Measurements from ENCODE around the gene EPB42.
A peak's percentile ranks its signal among the peaks of the same experiment; 100 is the strongest.
"Not testable (repeated sequence)": the region's sequence is repeated elsewhere in the genome, so short reads cannot be mapped to it uniquely, and the experiment has no call there.

The EPB42 gene

GRCh38 chr15:43211224-43211735, 9.5 kb downstream of the EPB42 start:
- no peak for DNase-seq

GRCh38 chr15:43210807-43211206, 10.0 kb downstream of the EPB42 start:
- no peak for DNase-seq

DNA sequence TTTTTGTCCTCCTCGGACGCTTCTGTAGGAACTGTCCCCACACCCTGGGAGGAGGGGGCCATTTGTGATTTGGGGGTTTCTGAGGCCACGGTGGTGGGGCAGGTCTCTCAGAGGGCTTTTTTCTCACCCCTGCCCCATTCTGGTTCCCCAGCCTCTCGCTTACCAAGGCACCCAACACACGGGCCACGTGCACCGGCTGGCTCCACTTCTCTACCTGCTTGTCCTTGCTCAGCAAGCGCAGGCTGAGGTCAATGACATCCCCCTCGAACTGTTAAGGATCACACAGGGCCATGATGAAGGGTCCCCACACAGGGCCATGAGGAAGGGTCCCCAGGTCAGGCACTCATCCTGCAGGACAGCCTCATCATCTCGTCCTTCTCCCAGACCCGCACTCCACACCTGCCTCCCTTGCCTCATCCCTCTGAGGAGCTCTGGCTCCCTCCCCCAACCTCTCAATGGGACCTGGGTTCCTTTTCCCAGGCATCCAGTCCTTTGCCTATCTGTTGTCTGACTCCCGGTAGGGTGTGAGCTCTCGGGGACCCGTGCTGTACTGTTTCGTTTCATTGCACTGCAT, 10.6 kb downstream of the EPB42 start:
- no peak for DNase-seq

DNA sequence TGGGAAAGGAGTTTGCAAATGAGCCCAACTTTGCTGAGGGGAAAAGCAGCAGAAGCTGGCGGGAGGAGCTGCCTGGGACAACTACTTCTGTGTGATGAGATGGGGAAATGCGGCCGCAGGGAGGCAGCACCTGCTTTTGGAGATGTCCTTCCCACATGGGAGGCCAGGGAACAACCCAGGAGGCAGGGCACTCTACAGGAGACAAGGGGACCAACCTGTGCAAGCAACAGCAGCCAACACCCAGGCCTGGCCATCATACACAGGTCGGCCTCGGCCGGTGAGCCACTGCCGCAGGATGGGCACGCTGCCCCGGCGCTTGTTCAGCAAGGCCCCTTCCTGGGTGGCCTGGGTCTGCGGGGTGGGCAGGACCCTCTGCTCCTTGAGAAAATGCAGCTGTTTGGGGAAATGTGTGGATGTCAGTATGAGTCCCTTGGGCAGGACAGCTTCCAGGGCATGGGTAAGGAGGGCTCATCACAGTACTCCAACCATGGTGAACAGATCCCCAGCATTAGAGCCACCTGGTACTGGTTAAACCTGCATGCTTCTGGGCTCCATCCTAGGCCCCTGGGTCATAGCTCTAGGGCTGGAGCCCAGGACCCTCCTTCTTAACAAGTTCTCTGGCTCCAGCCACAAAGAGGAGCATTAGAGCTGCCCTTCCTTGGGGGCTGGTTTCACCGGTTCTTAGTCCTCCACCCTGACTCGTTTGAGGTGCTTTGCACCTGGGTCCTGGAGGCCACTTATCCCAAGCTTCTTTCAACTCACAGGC, 11.6 kb downstream of the EPB42 start:
- DNase-seq, result no peak

DNA sequence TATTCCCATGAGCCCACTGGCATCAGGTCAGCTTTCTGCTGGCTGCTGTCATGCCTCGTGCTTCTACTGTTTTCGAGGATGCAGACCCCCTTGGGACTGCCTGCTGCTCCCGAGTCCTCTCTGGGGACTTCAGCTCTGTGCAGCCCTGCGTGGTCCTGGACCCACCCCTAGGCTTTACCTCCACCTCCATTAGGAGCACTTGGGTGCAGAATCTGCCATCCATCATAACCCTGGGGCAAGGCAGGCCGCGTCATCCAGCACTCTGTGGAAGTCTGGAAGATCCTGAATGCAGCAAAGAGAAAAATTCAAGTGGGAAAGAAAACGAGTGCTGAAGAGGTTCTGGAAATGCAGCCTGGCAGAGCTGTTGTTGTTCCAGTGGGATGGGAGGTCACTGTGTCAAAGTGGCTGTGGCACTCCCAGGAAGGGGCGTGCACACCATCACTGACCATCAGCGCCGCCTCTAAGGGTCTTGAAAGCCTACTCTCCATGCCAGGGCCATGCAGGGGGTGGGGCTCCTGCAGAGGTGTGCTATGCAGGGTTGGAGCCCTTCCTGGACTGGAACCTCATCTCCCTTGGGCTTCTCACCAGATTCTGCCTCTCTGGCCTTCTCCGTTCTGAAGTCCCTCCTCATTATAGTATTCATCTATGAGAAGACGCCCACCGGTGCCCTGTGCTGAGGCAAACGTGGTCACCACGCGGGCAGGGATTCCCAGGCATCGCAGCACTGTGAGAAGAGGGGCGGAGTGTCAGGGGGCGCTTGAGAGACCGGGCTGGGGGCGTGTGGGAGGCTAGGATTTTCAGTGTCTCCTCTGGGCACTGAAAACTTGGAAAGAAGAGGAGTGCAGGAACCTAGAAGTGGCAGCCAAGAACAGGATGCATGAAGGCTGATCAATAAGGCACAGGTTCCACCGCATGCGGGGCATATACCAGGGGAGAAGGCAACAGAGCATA, 12.5 kb downstream of the EPB42 start:
- no peak for DNase-seq

- DNase-seq, result no peak
Observed at GRCh38 chr15:43207024-43207423, 13.8 kb downstream of the EPB42 start.

GRCh38 chr15:43206054-43206453, 14.8 kb downstream of the EPB42 start:
- DNase-seq, result no peak

- DNase-seq, result no peak
Observed at GRCh38 chr15:43204016-43204901, 16.6 kb downstream of the EPB42 start.

GRCh38 chr15:43199945-43200488, 20.8 kb downstream of the EPB42 start:
- DNase-seq, result no peak

GRCh38 chr15:43198992-43199391, 21.8 kb downstream of the EPB42 start:
- no peak for DNase-seq

GRCh38 chr15:43198556-43198955, 22.3 kb downstream of the EPB42 start:
- DNase-seq, result not testable (repeated sequence)

DNA sequence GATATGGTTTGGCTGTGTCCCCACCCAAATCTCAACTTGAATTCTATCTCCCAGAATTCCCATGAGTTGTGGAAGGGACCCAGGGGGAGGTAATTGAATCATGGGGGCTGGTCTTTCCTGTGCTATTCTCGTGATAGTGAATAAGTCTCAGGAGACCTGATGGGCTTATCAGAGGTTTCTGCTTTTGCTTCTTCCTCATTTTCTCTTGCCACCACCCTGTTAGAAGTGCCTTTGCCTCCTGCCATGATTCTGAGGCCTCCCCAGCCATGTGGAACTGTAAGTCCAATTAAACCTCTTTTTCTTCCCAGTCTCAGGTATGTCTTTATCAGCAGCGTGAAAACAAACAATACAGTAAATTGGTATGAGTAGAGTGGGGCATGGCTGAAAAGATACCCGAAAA, 23.0 kb downstream of the EPB42 start:
- DNase-seq, result not testable (repeated sequence)

DNA sequence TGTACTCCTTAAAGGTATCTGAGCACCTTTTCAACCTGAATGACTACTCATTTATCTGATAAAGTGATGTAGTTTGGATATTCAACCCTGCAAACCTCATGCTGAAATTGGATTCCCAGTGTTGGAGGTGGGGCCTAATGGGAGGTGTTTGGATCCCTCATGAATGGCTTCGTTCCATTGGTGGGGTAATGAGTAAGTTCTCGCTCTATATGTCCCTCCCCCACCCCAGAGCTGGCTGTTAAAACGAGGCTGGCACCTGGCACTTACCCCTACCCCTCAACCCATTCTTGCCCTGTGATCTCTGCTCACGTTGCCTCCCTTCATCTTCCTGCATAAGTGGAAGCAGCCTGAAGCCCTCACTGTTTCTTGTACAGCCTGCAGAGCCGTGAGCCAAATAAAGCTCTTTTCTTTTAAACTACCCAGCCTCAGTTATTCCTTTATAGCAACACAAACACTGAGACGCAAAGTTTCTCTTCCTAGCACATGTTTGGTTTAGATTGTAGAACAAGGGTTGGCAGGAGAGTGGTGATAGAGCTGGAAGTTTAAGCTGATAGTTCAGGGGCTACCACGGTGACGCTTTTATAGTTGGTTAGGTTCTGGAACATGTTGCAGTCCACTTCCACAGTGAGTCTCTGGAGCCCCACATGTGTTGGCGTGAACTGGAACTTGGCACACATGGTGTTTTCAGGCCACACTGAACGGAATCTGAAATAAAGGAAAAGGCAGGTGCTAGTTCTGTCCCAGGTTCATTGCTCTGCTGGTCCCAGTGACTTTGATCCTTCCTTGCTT, 23.9 kb downstream of the EPB42 start:
- no peak for DNase-seq

GRCh38 chr15:43194795-43195194, 26.0 kb downstream of the EPB42 start:
- DNase-seq, result no peak

GRCh38 chr15:43193710-43194109, 27.1 kb downstream of the EPB42 start:
- DNase-seq, result no peak

DNA sequence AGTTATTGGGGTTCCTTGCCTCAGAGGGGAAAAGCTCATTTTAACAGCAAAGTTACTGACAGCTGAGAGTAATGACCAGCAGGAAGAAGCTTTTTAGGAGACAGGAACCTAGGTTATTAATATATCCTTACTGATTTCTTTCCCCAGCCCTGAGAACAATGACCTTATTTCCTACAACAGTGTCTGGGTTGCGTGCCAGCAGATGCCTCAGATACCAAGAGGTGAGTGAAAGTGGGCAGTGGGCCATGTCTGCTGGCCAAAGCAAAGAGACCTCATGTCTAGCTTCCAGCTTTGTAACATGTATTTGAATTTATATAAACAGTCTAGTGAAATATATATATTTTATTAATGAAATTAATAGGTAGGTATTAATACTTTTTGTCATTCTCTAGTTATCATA, 30.6 kb downstream of the EPB42 start:
- no peak for DNase-seq

- DNase-seq, result no peak
Observed at GRCh38 chr15:43189296-43189695, 31.5 kb downstream of the EPB42 start.

DNA sequence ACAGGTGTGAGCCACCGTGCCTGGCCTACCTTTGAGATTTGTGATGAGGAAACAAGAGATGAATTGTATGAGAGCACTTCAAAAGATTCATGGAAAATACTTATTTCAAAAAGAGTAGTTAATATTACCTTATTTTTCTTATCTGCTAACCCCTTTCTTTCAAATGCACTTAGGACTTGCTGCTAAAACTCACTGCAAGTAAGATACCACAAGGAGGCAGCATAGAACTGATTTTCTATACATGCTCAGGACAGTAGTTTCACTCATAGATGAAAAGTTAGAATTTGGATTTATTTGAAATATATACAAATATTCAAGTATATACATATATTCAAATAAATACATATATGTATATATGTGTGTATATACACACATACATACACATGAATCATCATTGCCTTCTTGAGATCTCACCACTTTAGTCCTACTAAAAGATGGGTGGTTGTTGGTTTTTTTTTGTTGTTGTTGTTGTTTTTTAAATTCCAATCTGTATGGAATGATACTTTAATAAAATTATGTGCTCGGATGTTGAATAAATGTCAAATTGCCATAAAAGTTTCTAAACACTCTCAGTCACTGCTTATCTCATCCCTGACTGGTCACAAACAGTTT, 33.2 kb downstream of the EPB42 start:
- no peak for DNase-seq

GRCh38 chr15:43186003-43186353, 34.8 kb downstream of the EPB42 start:
- no peak for DNase-seq

DNA sequence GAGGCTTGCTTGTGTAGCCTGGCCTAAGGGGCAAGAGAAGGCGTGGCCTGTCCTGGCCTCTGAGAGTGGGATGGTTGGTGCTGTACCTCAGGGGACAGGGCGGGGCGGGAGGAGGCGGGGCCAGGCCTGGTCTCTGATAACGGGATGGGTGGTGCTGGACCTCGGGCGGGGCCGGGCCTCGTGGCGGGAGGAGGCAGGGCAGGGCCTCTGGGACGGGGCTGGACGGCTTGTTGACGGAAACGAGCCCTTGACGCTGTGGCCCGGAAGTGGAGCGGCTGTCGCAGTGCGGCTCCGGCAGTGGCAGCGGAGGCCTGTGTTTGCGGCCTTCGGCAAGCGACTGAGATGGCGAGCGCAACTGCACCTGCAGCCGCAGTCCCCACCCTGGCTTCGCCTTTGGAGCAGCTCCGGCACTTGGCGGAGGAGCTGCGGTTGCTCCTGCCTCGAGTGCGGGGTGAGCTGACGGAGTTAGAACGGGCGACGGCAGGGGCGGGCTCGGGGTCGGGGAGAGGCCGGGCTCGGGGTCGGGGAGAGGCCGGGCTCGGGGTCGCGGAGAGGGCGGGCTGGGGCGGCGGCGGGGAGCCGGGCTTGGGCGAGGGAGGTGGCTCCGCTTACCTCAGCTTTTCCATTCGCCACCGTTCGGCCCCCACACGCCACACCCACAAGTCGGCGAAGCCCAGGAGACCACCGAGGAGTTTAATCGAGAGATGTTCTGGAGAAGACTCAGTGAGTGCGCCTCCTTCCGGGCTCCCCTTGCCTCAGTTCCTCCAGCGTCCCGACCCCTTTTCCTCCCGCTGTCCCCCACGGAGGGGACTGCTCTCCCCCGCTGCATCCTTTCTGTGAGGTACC, 35.4 kb downstream of the EPB42 start, which contains the start of gene CCNDBP1:
Gene CCNDBP1 (plus strand): TSS at position 247 of the 846 bp plus-strand sequence. CDS start 96 bp downstream, at position 343.
- peak; percentile 75 for DNase-seq

All from NCI-H748 treated with DMSO at 0.1 percent for 48 hours (cell line).